Progenitor cell of endocrine pancreas (in vitro differentiated cells): ENCODE results near the gene CHAC1. TPM values are rescaled to one million over a fixed set of nuclear protein-coding genes. Genes with fewer than 3 reads are reported as not detected.

ENCODE experiments used
- DNase-seq: peaks from one replicate; pipeline ENCODE4 v3.0.0; 2021; ENCODE audit warnings: low spot score; ENCODE audit not compliant: unreplicated experiment
- H3K27ac Mint-ChIP-seq: 2 replicates; pipeline ENCODE4 v1.8.0; 2021; ENCODE audit warnings: mild to moderate bottlenecking, moderate library complexity, mixed read lengths
- H3K27me3 Mint-ChIP-seq: 2 replicates; pipeline ENCODE4 v1.8.0; 2021; ENCODE audit warnings: mixed read lengths
- H3K36me3 Mint-ChIP-seq: 2 replicates; pipeline ENCODE4 v1.8.0; 2022; ENCODE audit warnings: mixed read lengths; ENCODE audit not compliant: insufficient read depth
- H3K4me1 Mint-ChIP-seq: 2 replicates; pipeline ENCODE4 v1.8.0; 2021; ENCODE audit warnings: low read depth, mixed read lengths
- H3K4me3 Mint-ChIP-seq: 2 replicates; pipeline ENCODE4 v1.8.0; 2021; ENCODE audit warnings: low read depth, mild to moderate bottlenecking, moderate library complexity, mixed read lengths
- H3K9me3 Mint-ChIP-seq: 2 replicates; pipeline ENCODE4 v1.8.0; 2021; ENCODE audit warnings: low read depth, mixed read lengths
- CTCF ChIP-seq: fragments of 200-600 bp; sonication (generic); IDR thresholded peaks from one replicate; pipeline ENCODE4 v1.5.0; 2021; ENCODE audit warnings: antibody characterized with exemption, mild to moderate bottlenecking; ENCODE audit not compliant: unreplicated experiment
- total RNA-seq: library from RNA; stranded (reverse); gene quantifications from 2 replicates; pipeline ENCODE4 v1.2.1, GENCODE V29; 2021

Gene CHAC1
- total RNA-seq, 1 donor from 2014 or later, result 14.4 TPM

GRCh38 chr15:40991355-40991754, 38.1 kb downstream of the CHAC1 start:
- H3K4me1 Mint-ChIP-seq, result no peaks in the 10 kb centered on the region
- H3K27me3 Mint-ChIP-seq, result no peaks in the 10 kb centered on the region
- no peaks in the 10 kb centered on the region for H3K9me3 Mint-ChIP-seq
- TF ChIP-seq CTCF, result no peak
- peaks cover 28% of the 10 kb centered on the region for H3K36me3 Mint-ChIP-seq
- no peak overlapping the region for H3K4me3 Mint-ChIP-seq
- DNase-seq, result no peak
- no peak overlapping the region for H3K27ac Mint-ChIP-seq

DNA sequence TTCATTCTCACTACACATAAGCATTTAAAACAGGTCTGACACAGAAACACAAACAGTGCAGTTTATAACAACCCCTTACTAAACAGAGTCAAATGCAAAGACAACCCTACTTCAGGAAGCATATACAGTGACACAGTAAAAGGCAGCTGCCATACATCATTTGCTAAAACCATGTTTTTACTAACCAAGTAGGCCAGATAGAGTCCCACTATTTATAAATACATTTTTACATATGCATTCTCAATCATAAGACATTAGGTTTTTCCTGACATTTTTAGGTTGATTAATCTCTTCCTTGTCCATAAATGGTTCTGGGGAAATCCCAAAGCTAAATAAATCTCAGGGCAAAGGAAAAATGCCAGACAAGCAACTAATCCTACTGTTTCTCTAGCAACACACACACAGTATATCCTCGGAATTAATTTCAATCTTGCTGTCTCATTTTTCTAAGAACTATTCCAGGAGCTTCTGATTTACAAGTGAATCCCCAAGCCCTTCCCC, 39.0 kb downstream of the CHAC1 start:
- no peak overlapping the region for H3K27ac Mint-ChIP-seq
- peaks cover 25% of the 10 kb centered on the region for H3K36me3 Mint-ChIP-seq

GRCh38 chr15:40992825-40993224, 39.6 kb downstream of the CHAC1 start:
- DNase-seq, result no peak
- Mint-ChIP-seq H3K4me1 (no peaks in the 10 kb centered on the region), H3K9me3 (no peaks in the 10 kb centered on the region), H3K4me3 (no peak overlapping the region), H3K27me3 (no peaks in the 10 kb centered on the region), H3K27ac (no peak overlapping the region), H3K36me3 (peaks cover 25% of the 10 kb centered on the region)
- TF ChIP-seq CTCF, result no peak

More for the DNA sequence above, 39.0 kb downstream of the CHAC1 start:
- DNase-seq, result no peak
- Mint-ChIP-seq H3K4me1 (no peaks in the 10 kb centered on the region), H3K9me3 (no peaks in the 10 kb centered on the region), H3K27me3 (no peaks in the 10 kb centered on the region), H3K4me3 (no peak overlapping the region)
- no peak for TF ChIP-seq CTCF

DNA sequence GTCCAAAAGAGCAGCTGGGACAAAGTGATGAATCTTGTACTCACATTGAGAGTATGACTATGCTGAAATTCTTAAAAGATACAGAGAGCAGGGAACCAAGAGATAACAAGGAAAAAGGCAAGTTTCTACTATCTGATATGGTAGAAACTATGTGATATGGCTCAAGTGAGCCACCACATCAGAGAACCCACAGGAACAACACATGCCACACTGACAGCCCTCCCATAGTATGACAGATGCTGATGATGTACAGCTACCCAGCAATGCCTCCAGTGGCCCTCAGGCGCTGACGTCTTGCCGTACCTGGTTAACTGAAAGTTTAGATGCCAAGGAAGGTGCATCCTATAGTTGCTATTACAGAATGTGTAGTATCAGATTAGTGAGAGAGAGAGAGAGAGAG, 42.4 kb downstream of the CHAC1 start:
- H3K4me3 Mint-ChIP-seq, result no peak overlapping the region
- no peak for TF ChIP-seq CTCF
- H3K36me3 Mint-ChIP-seq, result peaks cover 22% of the 10 kb centered on the region
- DNase-seq, result no peak
- no peaks in the 10 kb centered on the region for H3K4me1 Mint-ChIP-seq
- no peaks in the 10 kb centered on the region for H3K27me3 Mint-ChIP-seq
- H3K9me3 Mint-ChIP-seq, result no peaks in the 10 kb centered on the region
- no peak overlapping the region for H3K27ac Mint-ChIP-seq

GRCh38 chr15:40999190-40999589, 45.9 kb downstream of the CHAC1 start:
- DNase-seq, result no peak
- H3K27ac Mint-ChIP-seq, result no peak overlapping the region
- H3K27me3 Mint-ChIP-seq, result no peaks in the 10 kb centered on the region
- no peaks in the 10 kb centered on the region for H3K9me3 Mint-ChIP-seq
- H3K36me3 Mint-ChIP-seq, result peaks cover 20% of the 10 kb centered on the region
- no peak overlapping the region for H3K4me3 Mint-ChIP-seq
- no peak for TF ChIP-seq CTCF
- H3K4me1 Mint-ChIP-seq, result peaks cover 6% of the 10 kb centered on the region
